GM19397 (cell line): ENCODE measurements around the gene CD300A.

ENCODE experiments used
- ATAC-seq: cut with Tn5 transposase; IDR thresholded peaks from one replicate; pipeline ENCODE4 v1.9.1; 2021; ENCODE audit warnings: mild to moderate bottlenecking, moderate library complexity; ENCODE audit not compliant: unreplicated experiment

Gene CD300A

DNA sequence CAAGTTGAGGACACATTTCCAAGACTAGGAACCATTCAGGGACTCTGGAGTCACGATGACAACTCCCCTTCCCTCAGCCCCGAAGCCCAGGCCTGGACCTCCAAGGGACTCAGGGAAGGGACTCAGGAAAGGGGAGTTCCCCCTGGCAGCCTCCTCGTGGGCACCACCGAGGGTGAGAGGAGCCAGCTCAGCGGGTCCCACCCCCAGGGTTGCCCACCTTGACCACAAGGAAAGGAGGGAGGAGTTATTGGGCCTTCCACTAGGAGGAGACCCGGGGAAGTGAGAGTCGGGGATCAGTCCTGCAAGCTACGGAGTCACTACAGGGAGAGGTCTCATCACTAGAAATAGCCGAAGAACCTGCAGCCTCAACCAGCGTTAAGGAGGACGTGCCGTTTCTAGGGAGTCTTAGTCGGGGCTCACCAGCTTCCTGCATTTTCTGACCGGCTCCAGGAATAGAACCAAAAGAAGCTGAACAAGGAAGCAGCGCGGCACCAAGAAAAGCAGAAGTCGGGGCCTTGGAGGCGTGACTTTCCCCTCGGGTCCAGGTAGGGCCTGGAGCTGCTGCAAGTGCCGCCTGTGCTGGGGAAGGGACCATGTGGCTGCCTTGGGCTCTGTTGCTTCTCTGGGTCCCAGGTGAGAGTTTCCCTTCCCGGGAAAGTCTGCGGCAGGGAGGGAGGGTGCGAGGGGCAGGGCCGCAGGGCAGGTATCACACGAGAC lies at the start of gene CD300A:
CD300A (plus strand) TSS at position 524 of the 717 bp plus-strand sequence; CDS start at position 594, 70 bp downstream.
- no peak for ATAC-seq

DNA sequence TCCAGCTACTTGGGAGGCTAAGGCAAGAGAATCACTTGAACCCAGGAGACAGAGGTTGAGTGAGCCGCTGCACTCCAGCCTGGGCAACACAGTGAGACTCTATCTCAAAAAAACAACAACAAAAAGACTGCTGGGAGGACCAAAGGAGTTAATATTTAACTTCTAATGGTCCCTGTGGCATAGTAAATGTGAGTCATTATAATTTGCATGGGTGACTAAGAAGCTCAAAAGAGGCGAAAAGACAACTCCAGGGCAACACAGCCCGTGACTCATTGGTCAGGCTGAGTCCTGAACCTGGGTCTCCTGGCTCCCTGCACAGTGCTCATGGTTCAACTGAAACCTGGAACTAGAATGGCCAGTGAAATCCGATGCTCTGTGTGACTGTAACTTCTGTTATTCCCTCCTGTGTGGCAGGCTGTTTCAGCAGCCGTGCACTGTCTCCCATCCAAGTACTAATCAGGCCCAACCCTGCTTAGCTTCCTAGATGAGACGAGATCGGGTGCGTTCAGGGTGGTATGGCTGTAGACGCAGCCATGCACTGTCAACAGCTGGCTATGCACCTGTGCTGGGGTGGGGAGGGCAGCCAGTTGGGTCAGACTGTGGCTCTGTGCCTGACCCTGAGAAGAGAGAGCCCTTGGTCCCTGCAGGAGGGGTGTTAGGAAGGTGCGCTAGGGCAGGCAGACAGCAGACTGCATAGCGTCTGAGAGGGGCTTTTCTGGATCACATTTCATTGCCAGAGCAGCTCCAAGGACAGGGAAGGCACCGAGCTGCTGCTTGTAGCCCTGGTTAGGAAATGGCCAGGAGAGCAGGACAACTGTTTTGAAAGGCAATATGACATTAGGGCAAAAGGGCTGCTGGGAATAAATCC lies 49.0 kb upstream of the CD300A start:
- ATAC-seq = peak; percentile 69

DNA sequence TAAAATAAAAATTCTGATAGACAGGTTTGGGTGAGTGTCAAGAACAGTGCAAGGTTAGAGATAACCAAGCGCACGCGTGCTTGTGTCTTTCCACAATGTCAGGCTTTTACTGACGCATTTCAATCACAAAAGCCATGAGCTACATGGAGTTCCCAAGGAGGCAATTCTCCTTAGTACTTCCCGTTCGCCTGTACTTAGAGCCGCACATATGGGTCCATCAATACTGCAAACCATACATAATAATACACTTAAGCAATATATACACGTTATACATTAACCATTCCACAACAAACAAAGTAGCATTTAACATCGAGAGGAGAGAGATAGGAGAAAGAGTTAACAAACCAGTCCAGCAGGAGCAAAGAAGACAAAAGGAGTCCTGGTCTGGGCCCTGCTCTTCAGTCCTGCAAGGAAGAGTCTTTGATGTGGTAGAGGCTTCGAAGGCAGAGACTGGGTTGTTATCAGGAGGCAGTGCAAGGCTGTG lies 46.5 kb upstream of the CD300A start:
- ATAC-seq = no peak

DNA sequence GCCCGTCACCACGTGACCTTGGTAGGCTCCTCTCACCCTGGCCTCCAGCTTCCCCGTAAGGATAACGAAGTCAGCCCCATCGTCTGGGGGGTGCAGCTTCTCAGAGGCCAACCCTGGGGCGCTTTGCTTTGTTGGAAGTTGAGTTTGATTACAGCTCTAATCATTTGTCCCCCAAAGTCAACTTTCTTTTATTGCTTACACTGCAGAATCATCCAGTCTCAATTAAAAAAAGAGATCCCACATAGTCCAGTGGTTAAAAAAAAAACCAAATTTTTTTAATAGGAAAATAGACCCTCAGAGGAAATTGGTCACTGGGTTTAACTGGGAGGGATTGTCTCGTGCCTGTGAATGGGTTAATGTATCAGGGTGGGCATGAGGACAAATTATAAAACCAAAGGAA lies 42.3 kb upstream of the CD300A start:
- no peak for ATAC-seq

DNA sequence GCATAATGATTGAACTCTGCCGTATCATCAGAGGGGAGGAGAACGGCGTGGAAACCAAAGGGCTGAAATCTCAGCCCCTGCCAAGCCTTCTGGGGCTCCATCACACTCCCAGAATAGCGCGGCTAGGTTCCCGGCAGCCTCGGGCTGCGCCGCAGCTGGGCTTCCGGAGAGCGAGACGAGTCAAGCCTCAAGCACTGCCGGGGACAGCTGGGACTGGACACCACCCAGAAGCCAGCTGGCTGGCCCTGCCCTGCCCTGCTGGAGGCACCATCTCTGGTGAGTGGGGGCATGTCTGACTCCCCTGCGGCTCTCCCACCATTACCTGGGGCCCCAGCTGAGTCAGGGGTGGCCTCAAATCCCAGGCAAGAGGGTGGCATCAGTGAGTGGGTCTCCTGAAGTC lies 41.8 kb upstream of the CD300A start:
- ATAC-seq = no peak

DNA sequence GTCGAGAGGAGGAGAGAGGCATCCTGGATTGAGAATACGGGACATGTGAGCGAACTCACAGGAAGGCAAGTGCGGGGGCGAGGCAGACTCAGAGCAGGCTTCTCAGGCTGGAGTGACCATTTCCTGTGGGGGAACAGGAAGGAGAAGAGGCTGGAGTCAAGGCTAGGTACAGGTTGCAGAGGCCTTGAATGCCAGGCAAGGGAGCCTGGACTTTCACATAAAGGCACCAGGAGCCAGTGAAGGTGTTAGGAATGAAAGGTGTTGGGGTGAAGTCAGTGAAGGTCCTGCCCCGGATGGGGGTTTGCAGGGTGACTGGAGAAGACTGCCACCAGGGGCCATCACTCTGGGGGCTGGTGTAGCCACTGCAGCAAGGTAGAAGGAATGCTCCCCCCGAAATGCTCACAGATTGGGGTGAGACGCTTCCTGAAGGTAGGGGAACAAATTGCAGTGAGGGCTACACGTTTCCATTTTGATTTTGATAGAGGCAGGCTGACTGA lies 39.8 kb upstream of the CD300A start:
- no peak for ATAC-seq

DNA sequence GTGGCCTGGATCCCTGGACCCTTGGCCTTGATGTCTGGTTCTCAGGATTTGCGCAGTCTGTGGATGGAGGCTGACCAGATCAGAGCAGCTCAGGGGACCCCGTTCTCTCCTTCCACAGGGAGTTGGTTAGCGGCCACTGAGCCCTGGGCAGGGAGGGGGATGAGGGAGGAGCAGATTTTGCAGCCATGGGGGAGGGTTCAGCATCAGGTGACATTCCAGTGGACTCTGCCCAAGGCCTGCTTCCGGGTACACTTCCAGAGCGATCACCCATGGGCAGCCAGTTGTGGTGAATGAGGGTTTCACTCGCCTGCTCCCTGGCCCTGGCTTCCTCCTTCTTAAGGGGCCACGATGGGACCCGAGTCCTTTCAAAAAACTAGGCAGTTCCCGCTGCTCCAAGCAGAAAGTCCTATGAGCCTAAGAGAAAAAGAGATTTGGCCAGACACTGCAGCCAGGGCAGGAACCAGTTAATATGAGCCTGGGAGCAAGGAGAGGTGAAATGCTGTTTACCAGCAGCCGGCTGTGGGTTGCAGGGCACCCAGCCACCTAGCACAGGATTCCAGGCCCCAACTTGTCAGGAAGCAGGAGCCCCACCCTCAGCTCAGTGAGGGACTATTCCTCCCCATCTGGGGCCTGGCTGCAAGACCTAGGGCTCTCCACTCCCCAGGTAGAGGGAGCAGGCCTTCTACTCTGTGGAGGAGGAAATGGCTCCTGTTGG lies 39.2 kb upstream of the CD300A start:
- ATAC-seq = no peak

DNA sequence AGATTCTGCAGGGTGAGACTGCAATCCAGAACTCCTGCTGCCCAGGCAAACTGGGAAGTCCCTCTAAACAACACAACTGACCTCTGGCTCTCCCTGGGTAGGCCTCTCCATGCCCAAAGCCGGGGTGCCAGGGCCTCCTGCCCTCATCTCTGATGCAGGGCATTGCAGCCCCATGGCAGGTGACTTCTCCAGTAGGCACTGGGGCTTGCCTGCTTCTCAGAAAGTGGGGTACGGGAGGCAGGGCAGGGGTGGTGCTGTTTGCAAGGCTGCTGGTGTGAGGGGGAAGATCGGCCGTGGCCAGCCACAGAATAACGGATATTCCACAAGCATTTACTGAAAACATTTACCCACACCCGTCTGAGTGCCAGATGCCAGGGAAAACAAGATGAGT lies 38.7 kb upstream of the CD300A start:
- ATAC-seq = no peak

DNA sequence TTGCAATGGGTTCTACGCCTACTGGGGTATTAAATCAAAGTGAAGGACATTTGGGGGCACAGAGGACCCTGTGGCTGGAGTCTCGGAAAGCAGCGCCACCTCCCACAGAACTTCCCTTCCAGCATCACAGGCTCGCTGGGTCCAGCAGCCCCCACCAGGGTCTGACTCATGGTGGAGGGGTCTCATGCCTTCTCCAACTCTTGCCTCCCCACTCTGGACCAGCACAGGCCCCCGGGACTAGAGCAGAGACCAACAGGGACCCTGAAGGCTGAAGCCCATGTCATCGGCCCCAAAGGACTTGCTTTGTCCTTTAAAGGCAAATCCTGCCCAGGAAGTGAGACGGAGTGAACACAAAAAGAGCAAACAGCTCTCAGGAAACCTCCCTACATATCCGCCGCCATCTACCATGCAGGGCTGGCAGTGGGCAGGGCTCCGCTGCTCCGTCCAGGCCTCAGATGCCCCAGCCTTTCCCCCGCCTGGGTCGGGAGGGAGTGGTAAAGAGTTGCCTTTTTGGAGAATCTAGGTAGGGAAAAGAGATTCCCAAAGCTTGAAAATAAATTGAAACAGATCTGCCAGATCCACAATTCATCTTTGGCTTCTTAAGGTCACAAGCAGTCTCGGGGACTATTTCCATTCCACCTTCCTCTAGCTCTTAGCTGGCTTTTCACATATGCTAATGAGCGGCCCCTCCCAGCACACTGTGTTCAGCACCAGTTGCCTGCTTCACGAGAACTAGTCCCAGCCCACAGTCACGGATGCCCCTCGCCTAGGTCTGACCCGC lies 36.6 kb upstream of the CD300A start:
- ATAC-seq = peak; percentile 11

DNA sequence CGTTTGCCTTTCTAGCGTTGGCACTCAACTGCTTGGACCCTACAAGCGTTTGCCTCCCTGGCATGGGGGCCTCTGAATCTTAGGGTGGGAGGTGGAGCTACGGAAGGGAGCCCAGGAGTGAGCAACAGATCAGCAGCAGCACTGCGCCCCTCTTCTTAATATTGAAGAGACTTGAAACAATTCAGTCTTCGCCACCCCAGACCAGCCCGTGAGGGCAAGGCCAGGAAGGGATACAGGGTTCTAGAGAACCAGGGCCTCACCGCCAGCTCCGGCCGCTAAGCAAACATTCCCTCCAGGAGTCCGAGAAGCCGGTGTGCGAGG lies 36.1 kb upstream of the CD300A start:
- peak; percentile 11 for ATAC-seq

DNA sequence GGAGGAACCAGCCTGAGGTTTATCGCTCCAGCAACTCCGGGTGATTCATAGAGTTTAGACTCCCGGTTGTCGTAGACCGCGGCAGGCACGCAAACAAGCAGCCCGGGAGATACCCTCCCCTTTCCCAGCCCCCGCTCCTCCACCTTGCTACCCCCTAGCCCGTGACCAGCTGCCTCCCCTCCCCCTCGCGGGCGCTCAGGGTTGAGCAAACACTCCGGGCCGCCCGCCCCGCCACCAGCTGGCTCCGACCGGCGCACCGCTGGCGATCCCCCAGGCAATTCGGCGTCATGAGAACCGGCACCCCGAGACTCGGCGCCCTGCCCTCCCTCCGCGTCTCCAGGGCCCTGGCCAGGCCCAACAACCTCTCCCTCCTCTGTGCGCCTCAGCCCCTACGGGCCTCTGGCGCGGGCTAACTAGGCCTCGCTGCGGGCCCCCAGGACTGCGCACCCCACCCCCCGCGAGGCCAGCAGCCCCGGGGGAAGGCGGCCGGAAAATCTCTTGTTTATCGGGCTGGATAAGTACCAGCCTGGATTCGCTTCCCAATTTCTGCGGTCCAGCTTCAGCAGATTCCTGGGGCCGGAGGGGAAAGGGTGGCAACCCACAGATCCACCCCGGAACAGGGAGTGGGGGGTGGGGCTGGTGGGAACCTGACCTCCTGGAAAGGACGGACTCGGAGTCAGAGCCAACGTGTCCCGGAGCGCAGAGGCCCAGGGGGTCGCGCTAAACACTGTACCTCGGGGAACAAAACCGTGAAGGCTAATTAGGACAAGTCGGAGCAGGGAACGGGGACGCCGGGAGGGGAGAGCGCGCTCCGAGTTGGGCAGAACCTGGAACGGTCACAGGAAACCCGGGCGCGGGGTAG lies 35.5 kb upstream of the CD300A start:
- ATAC-seq = peak; percentile 40

DNA sequence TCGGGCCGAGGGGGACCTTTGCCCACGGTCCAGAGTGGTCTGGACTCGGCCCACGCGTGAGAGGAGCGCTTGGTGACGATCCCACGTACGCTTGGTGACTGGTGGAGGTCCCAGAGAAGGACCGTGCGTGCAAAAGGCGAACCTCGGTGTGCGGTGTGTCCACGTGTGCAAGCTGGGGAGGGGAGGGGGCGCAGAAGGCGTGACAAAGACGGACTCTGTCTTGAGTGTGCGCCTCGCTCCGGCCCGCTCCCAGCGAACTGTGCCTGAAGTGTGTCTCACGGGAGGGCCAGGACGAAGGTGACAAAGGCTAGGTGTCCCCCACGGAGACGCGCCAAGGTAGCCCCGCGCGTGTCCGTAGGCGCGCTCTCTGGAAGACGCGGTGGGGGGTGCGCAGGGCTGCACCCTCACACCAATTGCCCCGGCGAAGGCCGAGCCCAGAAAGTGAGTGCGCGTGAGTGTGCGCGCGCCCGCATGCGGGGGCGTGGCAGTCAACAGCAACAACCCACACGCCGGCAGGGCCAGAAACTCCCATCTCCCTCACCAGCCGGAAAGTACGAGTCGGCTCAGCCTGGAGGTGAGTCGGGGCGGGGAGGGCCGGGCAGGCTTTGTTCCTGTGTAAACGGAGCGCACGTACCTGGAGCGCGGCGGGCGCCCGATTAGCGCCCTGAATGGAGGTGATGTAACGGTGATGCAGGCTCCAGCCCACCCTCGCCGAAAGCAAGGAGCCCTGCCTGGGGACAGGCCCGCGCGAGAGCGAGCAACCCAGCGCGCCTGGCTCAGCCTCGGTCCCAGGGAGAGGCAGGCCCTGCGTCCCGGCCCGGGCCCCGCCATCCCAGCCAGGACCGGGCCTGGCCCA lies 34.6 kb upstream of the CD300A start, which contains the start of gene GPRC5C:
GPRC5C (plus strand) TSS at position 521 of the 856 bp plus-strand sequence. CDS start 7,689 bp downstream, outside the sequence.
- no peak for ATAC-seq

DNA sequence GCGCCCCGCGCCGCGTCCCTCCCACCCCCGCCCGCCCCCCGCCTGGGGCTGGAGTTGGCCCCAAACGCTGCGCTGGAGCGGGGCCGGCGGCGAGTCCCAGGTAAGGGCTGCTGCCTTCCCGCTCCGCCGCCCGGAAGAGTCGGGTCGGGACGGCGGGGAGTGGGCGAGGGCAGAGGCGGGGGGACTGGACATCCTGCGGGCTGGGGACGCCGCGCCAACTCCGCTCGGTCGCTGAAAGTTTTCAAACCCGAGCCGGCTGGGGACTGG lies 34.1 kb upstream of the CD300A start:
- ATAC-seq = no peak

DNA sequence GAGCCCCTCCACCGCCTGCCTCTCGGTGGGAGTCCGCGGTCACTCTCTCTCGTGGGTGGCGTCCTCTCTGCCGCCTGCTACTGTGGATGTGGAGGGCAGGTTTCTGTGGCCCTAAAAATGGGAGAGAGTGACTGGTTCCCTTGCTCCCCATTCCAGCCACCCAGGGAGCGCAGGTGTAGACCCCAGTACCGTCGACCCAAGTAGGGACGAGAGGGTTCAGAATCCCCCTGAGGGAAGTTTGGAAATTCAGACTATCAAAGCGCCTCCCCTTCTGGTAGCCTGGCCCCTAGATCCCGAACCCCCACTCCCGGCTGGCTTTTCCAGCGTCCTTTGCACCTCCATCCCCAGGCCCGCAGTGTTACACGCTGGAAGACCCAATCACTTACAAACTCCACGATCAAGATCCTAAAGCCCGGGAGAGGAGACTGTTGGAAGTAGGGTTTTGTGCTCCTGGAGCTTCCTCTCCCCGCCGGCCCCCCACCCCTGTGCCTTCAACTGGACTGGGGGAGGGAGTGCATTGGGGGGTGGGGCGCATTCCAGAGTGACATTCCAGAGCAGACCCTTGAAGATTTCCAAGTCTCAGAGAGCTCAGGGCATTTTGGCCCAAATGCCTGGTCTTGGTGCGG lies 33.6 kb upstream of the CD300A start:
- no peak for ATAC-seq

DNA sequence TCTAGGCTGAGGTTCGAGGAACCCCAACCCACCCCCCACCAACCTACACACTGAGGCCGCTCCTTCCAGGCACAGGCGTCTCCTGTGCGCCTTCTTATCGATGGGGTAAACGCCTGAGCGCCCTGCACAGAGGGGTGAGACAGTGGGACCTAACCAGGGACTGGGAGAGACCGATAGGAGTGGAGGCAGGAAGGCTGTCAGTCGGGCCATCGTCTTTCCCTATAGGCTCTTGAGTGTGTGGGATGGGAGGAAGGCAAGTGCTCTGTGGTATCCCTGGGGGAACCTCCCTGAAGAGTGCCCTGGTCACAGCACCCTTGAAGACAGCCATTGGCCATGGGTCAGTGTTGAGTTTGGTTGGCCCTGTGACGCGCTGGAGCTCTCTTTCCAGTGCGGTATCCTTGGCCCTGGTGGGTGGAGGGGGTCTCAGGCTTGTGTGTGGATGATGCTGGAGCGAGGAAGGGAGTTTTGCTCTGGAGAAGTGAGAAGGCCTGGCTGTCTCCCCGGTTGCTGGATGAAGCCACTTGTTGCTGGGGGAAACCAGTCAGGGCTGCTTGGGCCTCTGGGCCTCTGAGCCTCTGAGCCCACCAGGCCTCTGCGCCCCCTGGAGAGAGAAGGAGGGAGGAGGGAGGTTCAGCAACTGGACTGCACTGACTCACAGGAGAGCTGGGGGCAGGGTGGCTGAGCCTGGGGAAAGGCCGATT lies 32.9 kb upstream of the CD300A start:
- no peak for ATAC-seq

DNA sequence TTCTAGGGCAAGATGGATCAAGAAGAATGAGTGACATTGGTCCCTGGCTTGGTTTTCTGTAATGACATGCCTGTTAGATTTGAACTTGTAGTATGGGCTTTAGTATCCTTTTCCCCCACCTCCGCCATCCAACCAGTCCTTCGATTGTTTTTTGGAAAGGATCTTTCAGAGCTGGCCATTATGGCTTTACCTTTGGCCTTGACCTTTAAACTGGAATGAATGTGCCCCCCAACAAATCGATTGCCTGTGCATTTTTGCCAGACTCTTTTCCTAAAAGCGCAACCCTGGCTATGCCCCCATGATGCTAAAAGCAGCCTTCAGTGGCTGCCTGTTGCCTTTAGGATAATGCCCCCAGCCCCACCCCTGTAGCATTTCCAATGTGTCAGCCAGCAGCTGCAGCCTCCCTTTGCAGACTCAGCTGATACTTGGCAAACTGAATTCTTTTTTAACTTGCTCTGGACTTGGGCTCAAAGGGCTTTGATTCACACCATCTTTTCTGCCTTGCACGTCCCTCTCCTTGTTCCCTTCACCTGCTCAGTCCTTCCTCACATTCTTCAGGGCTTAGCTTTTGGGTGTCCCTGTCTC lies 30.6 kb upstream of the CD300A start:
- ATAC-seq = no peak

DNA sequence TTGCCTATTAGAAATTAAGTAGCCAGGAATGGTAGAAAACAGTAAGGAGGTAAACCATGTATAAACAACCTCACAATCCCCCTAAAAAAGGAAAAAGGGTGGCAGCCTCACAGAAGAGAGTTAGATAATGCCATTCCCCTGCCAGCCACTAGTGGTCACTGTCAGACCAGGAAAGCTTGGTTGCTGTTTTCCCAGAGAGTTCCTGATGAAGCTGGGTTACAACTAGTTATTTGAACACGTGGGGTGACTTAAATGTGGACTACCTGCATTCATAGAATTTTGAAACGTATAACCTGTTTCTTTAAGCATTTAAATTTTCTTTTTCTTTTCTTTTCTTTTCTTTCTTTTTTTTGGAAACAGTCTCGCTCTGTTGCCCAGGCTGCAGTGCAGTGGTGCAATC lies 28.7 kb upstream of the CD300A start:
- ATAC-seq = no peak
